Pancreas (tissue), 10 donors: ENCODE data around the gene YJEFN3. TPM values are rescaled to one million over a fixed set of nuclear protein-coding genes. Genes with fewer than 3 reads are reported as not detected.

Experiments
- ATAC-seq, 4 donors: fragments of 200-7000 bp; cut with Tn5 transposase; one replicate each; pipeline versions ENCODE4 v1.8.0 to v1.9.1; 2020; ENCODE audit warnings: mild to moderate bottlenecking in 4 of 4, moderate library complexity in 4 of 4
- DNase-seq, 6 donors: peaks; one replicate each; pipeline ENCODE4 v3.0.0-alpha.2; 2020
- FAIRE-seq: peaks from 2 replicates; lab custom pipeline; 2012; peaks lifted over from hg19 to GRCh38; lab: Jason Lieb, UNC
- H3K27ac ChIP-seq, 4 donors: fragments of 200-600 bp; sonication (generic); 1 replicate in 3 of 4; 2 replicates in 1 of 4; pipeline versions ENCODE4 v1.5.0 to v1.8.0; 2020
- H3K27me3 ChIP-seq, 4 donors: fragments of 200-600 bp; one replicate each; pipeline ENCODE4 v1.8.0; 2021
- H3K36me3 ChIP-seq, 3 donors: fragments of 200-600 bp; sonication (generic) in 1 of 3; one replicate each; pipeline versions ENCODE4 v1.5.0 to v1.8.0; 2020 to 2021
- H3K4me1 ChIP-seq, 3 donors: fragments of 200-600 bp; one replicate each; pipeline ENCODE4 v1.8.0; 2021
- H3K4me3 ChIP-seq, 4 donors: fragments of 200-600 bp; sonication (generic) in 2 of 4; one replicate each; pipeline versions ENCODE4 v1.5.0 to v1.8.0; 2020 to 2021
- H3K9me3 ChIP-seq, 4 donors: fragments of 200-600 bp; one replicate each; pipeline ENCODE4 v1.8.0; 2021
- WGBS, 2 donors: extraction: QIAGEN DNeasy Blood & Tissue Kit; methylation state at CpG; one replicate each; pipeline ENCODE4 v1.1.7; 2013; 5-methylcytosine and 5-hydroxymethylcytosine counted together
- intact Hi-C, 3 donors: fragments of 100-400 bp; cut with DNase I; formaldehyde crosslinking; loops; one replicate each; pipeline versions ENCODE4 v1.11.1 to v1.14.2; 2022
- polyA plus RNA-seq, 2 donors: library from polyadenylated mRNA; stranded (reverse); fragments of 200-250 nt; gene quantifications; one replicate each; pipeline ENCODE4 v1.2.3, GENCODE V29; 2013
- total RNA-seq, 6 donors: library from RNA; stranded (reverse); fragmentation: NEBNext Ultra II Directional in 4 of 6; extraction: Animal tissue kit (Norgen Biotek cat#: 25700) in 4 of 6; gene quantifications; one replicate each; pipeline versions ENCODE4 v1.2.1 to v1.2.4, GENCODE V29; 2021 to 2023
- TF ChIP-seq, protein P1 (sequence below), 4 donors: fragments of 200-600 bp; sonication (generic) in 3 of 4; IDR thresholded peaks; one replicate each; pipeline versions ENCODE4 v1.5.0 to v1.8.0; 2021; ENCODE audit warnings: antibody characterized with exemption in 4 of 4
- donor health status: healthy with polysubstance abuse.
- donor health status: DM: no; HTN: no; CAD: no; lungs with moderate emphysema.
- donor health status: DM: no; HTN: no; CAD: no.
- donor health status: control.
- donor health status: control.
- donor health status: Bipolar disorder and iron deficiency.
- donor health status: DM: yes; HTN: yes; CAD: no.
- donor health status: DM: no; HTN: no; CAD: no.
- donor health status: DM: no; HTN: no; CAD: no.
- donor health status: DM: yes; HTN: yes; CAD: no.

YJEFN3 gene
- total and polyA plus RNA-seq, 8 donors, result 0.76 to 38.8 (median 2.3) TPM

- WGBS, 2 donors, result 88 to 90% methylated on average over 8 of the region's 8 CpGs
- TF ChIP-seq, protein P1, sequence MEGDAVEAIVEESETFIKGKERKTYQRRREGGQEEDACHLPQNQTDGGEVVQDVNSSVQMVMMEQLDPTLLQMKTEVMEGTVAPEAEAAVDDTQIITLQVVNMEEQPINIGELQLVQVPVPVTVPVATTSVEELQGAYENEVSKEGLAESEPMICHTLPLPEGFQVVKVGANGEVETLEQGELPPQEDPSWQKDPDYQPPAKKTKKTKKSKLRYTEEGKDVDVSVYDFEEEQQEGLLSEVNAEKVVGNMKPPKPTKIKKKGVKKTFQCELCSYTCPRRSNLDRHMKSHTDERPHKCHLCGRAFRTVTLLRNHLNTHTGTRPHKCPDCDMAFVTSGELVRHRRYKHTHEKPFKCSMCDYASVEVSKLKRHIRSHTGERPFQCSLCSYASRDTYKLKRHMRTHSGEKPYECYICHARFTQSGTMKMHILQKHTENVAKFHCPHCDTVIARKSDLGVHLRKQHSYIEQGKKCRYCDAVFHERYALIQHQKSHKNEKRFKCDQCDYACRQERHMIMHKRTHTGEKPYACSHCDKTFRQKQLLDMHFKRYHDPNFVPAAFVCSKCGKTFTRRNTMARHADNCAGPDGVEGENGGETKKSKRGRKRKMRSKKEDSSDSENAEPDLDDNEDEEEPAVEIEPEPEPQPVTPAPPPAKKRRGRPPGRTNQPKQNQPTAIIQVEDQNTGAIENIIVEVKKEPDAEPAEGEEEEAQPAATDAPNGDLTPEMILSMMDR (IDR thresholded peaks at IDR 0.05), result no peak
- H3K4me1 ChIP-seq, result no peaks in the 10 kb centered on the region
- no peaks in the 10 kb centered on the region for H3K27me3 ChIP-seq
- no peak overlapping the region for H3K4me3 ChIP-seq
- no peak for FAIRE-seq
- no peak for ATAC-seq
- no peaks in the 10 kb centered on the region for H3K9me3 ChIP-seq
- H3K27ac ChIP-seq, result no peak overlapping the region
- DNase-seq, result no peak
- peaks cover 0 to 39% (median 0%) of the 10 kb centered on the region in 3 donors for H3K36me3 ChIP-seq
- intact Hi-C loops, result no loop called here
Observed at GRCh38 chr19:19507354-19507753, 21.4 kb upstream of the YJEFN3 start.

DNA sequence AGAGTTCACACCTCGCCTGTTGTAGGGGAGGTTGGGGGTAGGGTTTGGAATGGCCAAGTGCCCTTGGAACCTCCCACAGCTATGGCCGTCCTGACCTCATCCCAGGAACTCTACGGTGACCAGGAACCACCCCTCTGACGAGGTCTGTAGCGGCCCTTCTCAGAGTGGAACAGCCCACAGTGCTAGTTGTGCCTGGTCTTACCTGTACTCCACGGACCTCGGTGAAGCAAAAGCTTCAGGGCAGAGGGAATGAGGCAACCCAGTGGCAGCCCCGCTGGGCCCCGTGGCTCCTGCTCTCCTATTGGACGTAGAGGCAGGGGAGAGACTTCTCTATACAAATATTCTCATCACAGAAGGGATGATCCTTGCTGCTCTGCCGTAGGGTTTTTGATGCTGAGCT, 20.5 kb upstream of the YJEFN3 start:
- Histone ChIP-seq H3K9me3 (no peaks in the 10 kb centered on the region), H3K27me3 (no peaks in the 10 kb centered on the region), H3K4me3 (no peak overlapping the region), H3K36me3 (peaks cover 0 to 31% (median 0%) of the 10 kb centered on the region in 3 donors), H3K4me1 (no peaks in the 10 kb centered on the region), H3K27ac (no peak overlapping the region)
- intact Hi-C loops, result no loop called here
- TF ChIP-seq, protein P1 (IDR thresholded peaks at IDR 0.05), result no peak
- WGBS, 2 donors, result 80 to 87% methylated on average over 11 of the region's 11 CpGs
- ATAC-seq, result peak in 1 of 4 donors; percentile 12
- no peak for DNase-seq
- FAIRE-seq, result no peak

- FAIRE-seq, result no peak
- Histone ChIP-seq H3K9me3 (no peaks in the 10 kb centered on the region), H3K4me3 (no peak overlapping the region), H3K36me3 (peaks cover 0 to 11% (median 0%) of the 10 kb centered on the region in 3 donors), H3K4me1 (no peaks in the 10 kb centered on the region), H3K27ac (no peak overlapping the region), H3K27me3 (no peaks in the 10 kb centered on the region)
- DNase-seq, result no peak
- intact Hi-C loops, result no loop called here
- TF ChIP-seq, protein P1 (IDR thresholded peaks at IDR 0.05), result no peak
- 38 to 40% methylated on average over 6 of the region's 6 CpGs for WGBS, 2 donors
- no peak for ATAC-seq
Observed at GRCh38 chr19:19510432-19510831, 18.3 kb upstream of the YJEFN3 start.

GRCh38 chr19:19513682-19514081, 15.0 kb upstream of the YJEFN3 start:
- DNase-seq (no peak), ATAC-seq (no peak), FAIRE-seq (no peak)
- Histone ChIP-seq H3K9me3 (no peaks in the 10 kb centered on the region), H3K27me3 (no peaks in the 10 kb centered on the region), H3K4me1 (peaks cover 0 to 7% (median 0%) of the 10 kb centered on the region in 3 donors), H3K27ac (no peak overlapping the region), H3K4me3 (no peak overlapping the region), H3K36me3 (no peaks in the 10 kb centered on the region)
- 84 to 91% methylated on average over 17 of the region's 17 CpGs for WGBS, 2 donors
- intact Hi-C loops, result no loop called here
- TF ChIP-seq, protein P1 (IDR thresholded peaks at IDR 0.05), result no peak

GRCh38 chr19:19514215-19514657, 14.5 kb upstream of the YJEFN3 start:
- ATAC-seq, result peak in 2 of 4 donors; percentile 2 to 17
- no peak for FAIRE-seq
- TF ChIP-seq, protein P1 (IDR thresholded peaks at IDR 0.05), result no peak
- Histone ChIP-seq H3K27me3 (no peaks in the 10 kb centered on the region), H3K9me3 (no peaks in the 10 kb centered on the region), H3K4me1 (peaks cover 0 to 7% (median 0%) of the 10 kb centered on the region in 3 donors), H3K27ac (no peak overlapping the region), H3K36me3 (no peaks in the 10 kb centered on the region), H3K4me3 (no peak overlapping the region)
- peak in 5 of 6 donors; percentile 42 to 71 (median 48) for DNase-seq
- intact Hi-C loops, result no loop called here
- 61 to 63% methylated on average over 41 to 46 of the region's 46 CpGs for WGBS, 2 donors
